Neural cell (in vitro differentiated cells): Measurements from ENCODE around the gene GRID2IP. TPM values are rescaled to one million over a fixed set of nuclear protein-coding genes. Genes with fewer than 3 reads are reported as not detected.

Source experiments
- H2AFZ ChIP-seq: fragments of 200-600, 300-800 bp; sonication (generic), shearing (Covaris generic); 2 replicates; pipeline ENCODE4 v1.6.0; 2014; ENCODE audit warnings: low read depth, mild to moderate bottlenecking, antibody characterized with exemption, low read length, moderate library complexity
- H3F3A ChIP-seq: fragments of 200-600 bp; shearing (Covaris generic); 2 replicates; pipeline ENCODE4 v1.6.1; 2016; ENCODE audit warnings: mild to moderate bottlenecking, moderate library complexity, mixed read lengths, antibody characterized with exemption, low read length; ENCODE audit not compliant: insufficient read depth, poor library complexity, severe bottlenecking
- H3K27ac ChIP-seq: fragments of 200-600, 300-800 bp; sonication (generic), shearing (Covaris generic); 2 replicates; pipeline ENCODE4 v1.5.1; 2014; ENCODE audit warnings: mild to moderate bottlenecking, low read length, moderate library complexity
- H3K27me3 ChIP-seq: fragments of 300-800, 200-600 bp; sonication (generic), shearing (Covaris generic); 2 replicates; pipeline ENCODE4 v1.6.0; 2014; ENCODE audit warnings: mild to moderate bottlenecking, low read depth, low read length, moderate library complexity; ENCODE audit not compliant: insufficient read depth
- H3K36me3 ChIP-seq: fragments of 300-800, 200-600 bp; sonication (generic), shearing (Covaris generic); 2 replicates; pipeline ENCODE4 v1.5.1; 2014; ENCODE audit warnings: mild to moderate bottlenecking, antibody characterized with exemption, low read length, moderate library complexity; ENCODE audit not compliant: insufficient read depth
- H3K4me2 ChIP-seq: fragments of 300-800, 200-600 bp; sonication (generic), shearing (Covaris generic); 2 replicates; pipeline ENCODE4 v1.6.0; 2014; ENCODE audit warnings: mild to moderate bottlenecking, low read length
- H3K4me3 ChIP-seq: fragments of 300-800, 200-600 bp; sonication (generic), shearing (Covaris generic); 2 replicates; pipeline ENCODE4 v1.5.1; 2014; ENCODE audit warnings: mild to moderate bottlenecking, low read length, moderate library complexity
- H3K79me2 ChIP-seq: fragments of 200-600 bp; shearing (Covaris generic); replicated peaks from 2 replicates; pipeline ENCODE4 v1.6.0; 2014; ENCODE audit warnings: mild to moderate bottlenecking, low read length, moderate library complexity; ENCODE audit not compliant: insufficient read depth
- H3K9ac ChIP-seq: fragments of 300-800, 200-600 bp; sonication (generic), shearing (Covaris generic); 2 replicates; pipeline ENCODE4 v1.6.1; 2016; ENCODE audit warnings: mild to moderate bottlenecking, low read length, mixed read lengths
- H3K9me2 ChIP-seq: fragments of 200-600 bp; shearing (Covaris generic); 2 replicates; pipeline ENCODE4 v1.6.1; 2016; ENCODE audit warnings: mild to moderate bottlenecking, low read length, mixed read lengths; ENCODE audit not compliant: insufficient read depth
- H3K9me3 ChIP-seq: fragments of 200-600, 300-800 bp; sonication (generic), shearing (Covaris generic); 2 replicates; pipeline ENCODE4 v1.6.1; 2016; ENCODE audit warnings: mild to moderate bottlenecking, mixed run types, low read length, moderate library complexity, mixed read lengths
- H4K20me1 ChIP-seq: fragments of 200-600 bp; shearing (Covaris generic); 2 replicates; pipeline ENCODE4 v1.6.1; 2016; ENCODE audit warnings: mild to moderate bottlenecking, mixed run types; ENCODE audit not compliant: insufficient read depth
- CTCF ChIP-seq: fragments of 450-650 bp; IDR thresholded peaks from 2 replicates; pipeline ENCODE4 v1.5.1; 2014; ENCODE audit warnings: antibody characterized with exemption, mild to moderate bottlenecking, moderate library complexity; ENCODE audit not compliant: poor library complexity, severe bottlenecking
- EP300 ChIP-seq: fragments of 450-650 bp; conservative IDR thresholded peaks from 2 replicates; pipeline ENCODE4 v1.6.1; 2014; ENCODE audit warnings: antibody characterized with exemption, mild to moderate bottlenecking, moderate library complexity; ENCODE audit not compliant: poor library complexity, severe bottlenecking
- EZH2 ChIP-seq: fragments of 200-600, 300-800 bp; shearing (Covaris generic), sonication (generic); IDR thresholded peaks from 2 replicates; pipeline ENCODE4 v1.6.1; 2014; ENCODE audit warnings: antibody characterized with exemption, low read length, borderline replicate concordance, mild to moderate bottlenecking; ENCODE audit not compliant: insufficient read depth, poor library complexity, severe bottlenecking
- MXI1 ChIP-seq: fragments of 450-650 bp; conservative IDR thresholded peaks from 2 replicates; pipeline ENCODE4 v1.6.1; 2014; ENCODE audit warnings: antibody characterized with exemption, mild to moderate bottlenecking; ENCODE audit not compliant: poor library complexity, severe bottlenecking
- POLR2AphosphoS5 ChIP-seq: IDR thresholded peaks from 2 replicates; pipeline ENCODE4 v1.6.1; 2012
- RAD21 ChIP-seq: fragments of 450-650 bp; conservative IDR thresholded peaks from 2 replicates; pipeline ENCODE4 v1.6.1; 2014; ENCODE audit warnings: antibody characterized with exemption, mild to moderate bottlenecking, moderate library complexity
- REST ChIP-seq: IDR thresholded peaks from 2 replicates; pipeline ENCODE4 v1.6.1; 2012; ENCODE audit warnings: borderline replicate concordance
- SMC3 ChIP-seq: fragments of 450-650 bp; conservative IDR thresholded peaks from 2 replicates; pipeline ENCODE4 v1.6.1; 2014; ENCODE audit warnings: antibody characterized with exemption, mild to moderate bottlenecking, moderate library complexity; ENCODE audit not compliant: poor library complexity
- TAF1 ChIP-seq: IDR thresholded peaks from 2 replicates; pipeline ENCODE4 v1.6.1; 2012; ENCODE audit warnings: low read depth
- polyA plus RNA-seq: library from polyadenylated mRNA; depleted of rRNA; stranded (reverse); fragments of >200 nt; gene quantifications from 2 replicates; pipeline ENCODE4 v1.2.3, GENCODE V29; 2014

The GRID2IP gene
- polyA plus RNA-seq, 1 donor from 2014 or later, result 0.32 TPM

- H2AFZ ChIP-seq, result no peak overlapping the region
- no peaks in the 10 kb centered on the region for H4K20me1 ChIP-seq
- no peaks in the 10 kb centered on the region for H3F3A ChIP-seq
- no peak overlapping the region for H3K4me3 ChIP-seq
- H3K27me3 ChIP-seq, result no peaks in the 10 kb centered on the region
- no peak overlapping the region for H3K9ac ChIP-seq
- H3K9me2 ChIP-seq, result no peaks in the 10 kb centered on the region
- no peak overlapping the region for H3K27ac ChIP-seq
- H3K9me3 ChIP-seq, result no peaks in the 10 kb centered on the region
- H3K36me3 ChIP-seq, result no peaks in the 10 kb centered on the region
- H3K4me2 ChIP-seq, result no peak overlapping the region
- no peaks in the 10 kb centered on the region for H3K79me2 ChIP-seq
- TF ChIP-seq TAF1, result no peak
- TF ChIP-seq CTCF, result no peak
- TF ChIP-seq RAD21, result no peak
- TF ChIP-seq EZH2, result no peak
- no peak for TF ChIP-seq EP300
- no peak for TF ChIP-seq MXI1
- TF ChIP-seq POLR2AphosphoS5, result no peak
- no peak for TF ChIP-seq SMC3
- no peak for TF ChIP-seq REST
Observed at GRCh38 chr7:6571160-6571779, 20.0 kb upstream of the GRID2IP start.

GRCh38 chr7:6567886-6568285 is 16.6 kb upstream of the GRID2IP start:
- Histone ChIP-seq H4K20me1 (no peaks in the 10 kb centered on the region), H3K27me3 (no peaks in the 10 kb centered on the region), H3K79me2 (no peaks in the 10 kb centered on the region), H3K36me3 (no peaks in the 10 kb centered on the region), H3K9me2 (no peaks in the 10 kb centered on the region), H2AFZ (no peak overlapping the region), H3K4me3 (no peak overlapping the region), H3F3A (no peaks in the 10 kb centered on the region), H3K4me2 (no peak overlapping the region), H3K9me3 (no peaks in the 10 kb centered on the region), H3K9ac (no peak overlapping the region), H3K27ac (no peak overlapping the region)
- TF ChIP-seq RAD21 (no peak), MXI1 (no peak), TAF1 (no peak), EP300 (no peak), POLR2AphosphoS5 (no peak), CTCF (no peak), SMC3 (no peak), EZH2 (no peak), REST (no peak)
